HL-60 (cell line): Measurements from ENCODE around the gene DHRS3.
"Not testable (repeated sequence)": the region's sequence is repeated elsewhere in the genome, so short reads cannot be mapped to it uniquely, and the experiment has no call there.

Experiments used
- GABPA ChIP-seq: IDR thresholded peaks from 2 replicates; pipeline ENCODE4 v1.6.1; 2012; ENCODE audit warnings: low read depth
- TF ChIP-seq, protein P1 (sequence below): IDR thresholded peaks from one replicate; pipeline ENCODE4 v1.5.1; 2011; ENCODE audit warnings: low read length, control low read depth, inconsistent platforms; ENCODE audit not compliant: insufficient read depth
- TF ChIP-seq, protein P2 (sequence below): IDR thresholded peaks from 2 replicates; pipeline ENCODE4 v1.6.1; 2012; ENCODE audit warnings: low read depth; ENCODE audit not compliant: insufficient replicate concordance

- TF ChIP-seq, protein P1, sequence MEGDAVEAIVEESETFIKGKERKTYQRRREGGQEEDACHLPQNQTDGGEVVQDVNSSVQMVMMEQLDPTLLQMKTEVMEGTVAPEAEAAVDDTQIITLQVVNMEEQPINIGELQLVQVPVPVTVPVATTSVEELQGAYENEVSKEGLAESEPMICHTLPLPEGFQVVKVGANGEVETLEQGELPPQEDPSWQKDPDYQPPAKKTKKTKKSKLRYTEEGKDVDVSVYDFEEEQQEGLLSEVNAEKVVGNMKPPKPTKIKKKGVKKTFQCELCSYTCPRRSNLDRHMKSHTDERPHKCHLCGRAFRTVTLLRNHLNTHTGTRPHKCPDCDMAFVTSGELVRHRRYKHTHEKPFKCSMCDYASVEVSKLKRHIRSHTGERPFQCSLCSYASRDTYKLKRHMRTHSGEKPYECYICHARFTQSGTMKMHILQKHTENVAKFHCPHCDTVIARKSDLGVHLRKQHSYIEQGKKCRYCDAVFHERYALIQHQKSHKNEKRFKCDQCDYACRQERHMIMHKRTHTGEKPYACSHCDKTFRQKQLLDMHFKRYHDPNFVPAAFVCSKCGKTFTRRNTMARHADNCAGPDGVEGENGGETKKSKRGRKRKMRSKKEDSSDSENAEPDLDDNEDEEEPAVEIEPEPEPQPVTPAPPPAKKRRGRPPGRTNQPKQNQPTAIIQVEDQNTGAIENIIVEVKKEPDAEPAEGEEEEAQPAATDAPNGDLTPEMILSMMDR = not testable (repeated sequence)
- not testable (repeated sequence) for TF ChIP-seq GABPA
- TF ChIP-seq, protein P2, sequence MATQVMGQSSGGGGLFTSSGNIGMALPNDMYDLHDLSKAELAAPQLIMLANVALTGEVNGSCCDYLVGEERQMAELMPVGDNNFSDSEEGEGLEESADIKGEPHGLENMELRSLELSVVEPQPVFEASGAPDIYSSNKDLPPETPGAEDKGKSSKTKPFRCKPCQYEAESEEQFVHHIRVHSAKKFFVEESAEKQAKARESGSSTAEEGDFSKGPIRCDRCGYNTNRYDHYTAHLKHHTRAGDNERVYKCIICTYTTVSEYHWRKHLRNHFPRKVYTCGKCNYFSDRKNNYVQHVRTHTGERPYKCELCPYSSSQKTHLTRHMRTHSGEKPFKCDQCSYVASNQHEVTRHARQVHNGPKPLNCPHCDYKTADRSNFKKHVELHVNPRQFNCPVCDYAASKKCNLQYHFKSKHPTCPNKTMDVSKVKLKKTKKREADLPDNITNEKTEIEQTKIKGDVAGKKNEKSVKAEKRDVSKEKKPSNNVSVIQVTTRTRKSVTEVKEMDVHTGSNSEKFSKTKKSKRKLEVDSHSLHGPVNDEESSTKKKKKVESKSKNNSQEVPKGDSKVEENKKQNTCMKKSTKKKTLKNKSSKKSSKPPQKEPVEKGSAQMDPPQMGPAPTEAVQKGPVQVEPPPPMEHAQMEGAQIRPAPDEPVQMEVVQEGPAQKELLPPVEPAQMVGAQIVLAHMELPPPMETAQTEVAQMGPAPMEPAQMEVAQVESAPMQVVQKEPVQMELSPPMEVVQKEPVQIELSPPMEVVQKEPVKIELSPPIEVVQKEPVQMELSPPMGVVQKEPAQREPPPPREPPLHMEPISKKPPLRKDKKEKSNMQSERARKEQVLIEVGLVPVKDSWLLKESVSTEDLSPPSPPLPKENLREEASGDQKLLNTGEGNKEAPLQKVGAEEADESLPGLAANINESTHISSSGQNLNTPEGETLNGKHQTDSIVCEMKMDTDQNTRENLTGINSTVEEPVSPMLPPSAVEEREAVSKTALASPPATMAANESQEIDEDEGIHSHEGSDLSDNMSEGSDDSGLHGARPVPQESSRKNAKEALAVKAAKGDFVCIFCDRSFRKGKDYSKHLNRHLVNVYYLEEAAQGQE = not testable (repeated sequence)
These were observed 40.0 kb upstream of the DHRS3 start for GRCh38 chr1:12657885-12658512.
